Mononuclear cell (primary cell): ENCODE data around the gene CELA1. TPM values are rescaled to one million over a fixed set of nuclear protein-coding genes. Genes with fewer than 3 reads are reported as not detected.

Experiments
- H3K27me3 ChIP-seq: 2 replicates; pipeline ENCODE4 v1.6.0; 2011; ENCODE audit warnings: low read length, control low read depth; ENCODE audit not compliant: insufficient read depth
- H3K4me1 ChIP-seq: 2 replicates; pipeline ENCODE4 v1.5.1; 2011; ENCODE audit warnings: mild to moderate bottlenecking, low read length, control low read depth; ENCODE audit not compliant: insufficient read depth
- H3K4me3 ChIP-seq: 2 replicates; pipeline ENCODE4 v1.5.1; 2011; ENCODE audit warnings: mild to moderate bottlenecking, low read length, moderate library complexity
- H3K9me3 ChIP-seq: 2 replicates; pipeline ENCODE4 v1.5.1; 2011; ENCODE audit warnings: low read depth, mild to moderate bottlenecking, control low read depth, low read length
- total RNA-seq: library from RNA; depleted of rRNA; stranded (reverse); fragments of >200 nt; gene quantifications from one replicate; pipeline ENCODE4 v1.2.3, GENCODE V29; 2012

The CELA1 gene
- total RNA-seq, 1 donor = not detected

GRCh38 chr12:51281202-51281924 lies 65.1 kb downstream of the CELA1 start:
- no peak overlapping the region for H3K4me3 ChIP-seq
- H3K4me1 ChIP-seq = no peaks in the 10 kb centered on the region
- no peaks in the 10 kb centered on the region for H3K27me3 ChIP-seq
- H3K9me3 ChIP-seq = no peaks in the 10 kb centered on the region

Other genes with a start within 250 kb of the CELA1 start
- 3.9 TPM for gene TFCP2, start 173.5 kb downstream of the CELA1 start, total RNA-seq
- gene POU6F1, start 128.6 kb downstream of the CELA1 start, total RNA-seq = 5.5 TPM
- gene DAZAP2, start 107.9 kb downstream of the CELA1 start, total RNA-seq = 779 TPM
- gene SMAGP, start 76.3 kb downstream of the CELA1 start, total RNA-seq = 3.0 TPM
- 211 TPM for gene BIN2, start 22.5 kb downstream of the CELA1 start, total RNA-seq
- gene GALNT6, start 44.7 kb upstream of the CELA1 start, total RNA-seq = 11.3 TPM
- gene SLC4A8, start 78.2 kb upstream of the CELA1 start, total RNA-seq = 3.3 TPM
- 0.21 TPM for gene SCN8A, start 244.6 kb upstream of the CELA1 start, total RNA-seq